Kidney epithelial cell (primary cell): ENCODE measurements around the gene LATS2. TPM values are rescaled to one million over a fixed set of nuclear protein-coding genes. Genes with fewer than 3 reads are reported as not detected.

ENCODE experiments used
- DNase-seq: peaks from one replicate; pipeline ENCODE4 v3.0.0-alpha.2; 2010; ENCODE audit warnings: low read depth
- H3K27me3 ChIP-seq: 2 replicates; pipeline ENCODE4 v1.6.0; 2011; ENCODE audit warnings: low read length; ENCODE audit not compliant: control insufficient read depth, insufficient read depth
- H3K36me3 ChIP-seq: 2 replicates; pipeline ENCODE4 v1.5.1; 2011; ENCODE audit warnings: low read length; ENCODE audit not compliant: control insufficient read depth, insufficient read depth
- H3K4me3 ChIP-seq: 2 replicates; pipeline ENCODE4 v1.5.1; 2011; ENCODE audit warnings: low read depth, mild to moderate bottlenecking, control low read depth, low read length
- total RNA-seq: library from RNA; depleted of rRNA; stranded (reverse); fragments of >200 nt; gene quantifications from 2 replicates; pipeline ENCODE4 v1.2.3, GENCODE V29; 2015
- TF ChIP-seq, protein P1 (sequence below): IDR thresholded peaks from 2 replicates; pipeline ENCODE4 v1.5.1; 2011; ENCODE audit warnings: mild to moderate bottlenecking, moderate library complexity, low read length, control low read depth, inconsistent platforms; ENCODE audit not compliant: insufficient read depth, poor library complexity, severe bottlenecking

Gene LATS2
- total RNA-seq, 1 donor from 2014 or later, result 20.2 TPM

- Histone ChIP-seq H3K36me3 (no peaks in the 10 kb centered on the region), H3K27me3 (no peaks in the 10 kb centered on the region), H3K4me3 (no peak overlapping the region)
- no peak for DNase-seq
- TF ChIP-seq, protein P1, sequence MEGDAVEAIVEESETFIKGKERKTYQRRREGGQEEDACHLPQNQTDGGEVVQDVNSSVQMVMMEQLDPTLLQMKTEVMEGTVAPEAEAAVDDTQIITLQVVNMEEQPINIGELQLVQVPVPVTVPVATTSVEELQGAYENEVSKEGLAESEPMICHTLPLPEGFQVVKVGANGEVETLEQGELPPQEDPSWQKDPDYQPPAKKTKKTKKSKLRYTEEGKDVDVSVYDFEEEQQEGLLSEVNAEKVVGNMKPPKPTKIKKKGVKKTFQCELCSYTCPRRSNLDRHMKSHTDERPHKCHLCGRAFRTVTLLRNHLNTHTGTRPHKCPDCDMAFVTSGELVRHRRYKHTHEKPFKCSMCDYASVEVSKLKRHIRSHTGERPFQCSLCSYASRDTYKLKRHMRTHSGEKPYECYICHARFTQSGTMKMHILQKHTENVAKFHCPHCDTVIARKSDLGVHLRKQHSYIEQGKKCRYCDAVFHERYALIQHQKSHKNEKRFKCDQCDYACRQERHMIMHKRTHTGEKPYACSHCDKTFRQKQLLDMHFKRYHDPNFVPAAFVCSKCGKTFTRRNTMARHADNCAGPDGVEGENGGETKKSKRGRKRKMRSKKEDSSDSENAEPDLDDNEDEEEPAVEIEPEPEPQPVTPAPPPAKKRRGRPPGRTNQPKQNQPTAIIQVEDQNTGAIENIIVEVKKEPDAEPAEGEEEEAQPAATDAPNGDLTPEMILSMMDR, result no peak
These were observed 1.6 kb upstream of the LATS2 start for GRCh38 chr13:21063031-21063430.

DNA sequence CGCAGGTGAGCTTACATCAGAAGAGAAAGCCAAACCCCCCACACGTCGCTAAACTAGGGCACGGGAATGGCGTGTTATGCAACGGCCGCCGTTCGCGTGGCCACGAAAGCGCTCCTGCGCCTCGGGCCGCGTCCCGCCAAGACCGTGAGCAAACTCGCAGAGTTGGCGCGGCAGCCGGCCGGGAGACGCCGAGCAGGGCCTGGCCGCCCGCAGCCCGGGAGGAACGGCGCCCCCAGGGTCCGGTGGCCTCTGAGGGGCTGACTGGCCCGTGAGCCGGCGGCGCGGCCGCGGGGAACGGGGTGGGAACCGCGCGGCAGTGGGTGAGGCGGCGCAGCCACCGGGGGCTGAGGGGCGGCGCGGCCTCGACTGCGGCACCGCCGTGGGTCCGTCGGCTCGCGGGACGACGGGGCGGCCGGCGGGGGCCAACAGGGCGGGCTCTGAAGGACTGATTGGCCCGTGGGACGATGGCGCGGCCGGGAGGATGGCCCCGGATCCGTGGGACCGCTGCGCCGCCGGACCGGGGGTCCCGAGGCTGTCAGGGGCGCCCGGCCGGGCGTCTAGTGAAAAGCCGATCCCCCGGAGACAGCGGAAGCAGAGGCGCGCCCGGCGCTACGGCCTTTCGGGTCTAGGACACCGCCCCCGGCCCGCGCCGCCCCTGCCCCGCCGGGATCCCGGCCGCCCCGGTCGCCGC is 903 bp downstream of the LATS2 start:
- Histone ChIP-seq H3K36me3 (no peaks in the 10 kb centered on the region), H3K27me3 (no peaks in the 10 kb centered on the region), H3K4me3 (peak overlapping the region; percentile 83)
- TF ChIP-seq, protein P1, result no peak
- DNase-seq, result no peak

GRCh38 chr13:21059641-21060337 is 1.6 kb downstream of the LATS2 start:
- no peaks in the 10 kb centered on the region for H3K36me3 ChIP-seq
- H3K27me3 ChIP-seq, result no peaks in the 10 kb centered on the region
- no peak for DNase-seq
- TF ChIP-seq, protein P1, result no peak
- peak overlapping the region; percentile 83 for H3K4me3 ChIP-seq

DNA sequence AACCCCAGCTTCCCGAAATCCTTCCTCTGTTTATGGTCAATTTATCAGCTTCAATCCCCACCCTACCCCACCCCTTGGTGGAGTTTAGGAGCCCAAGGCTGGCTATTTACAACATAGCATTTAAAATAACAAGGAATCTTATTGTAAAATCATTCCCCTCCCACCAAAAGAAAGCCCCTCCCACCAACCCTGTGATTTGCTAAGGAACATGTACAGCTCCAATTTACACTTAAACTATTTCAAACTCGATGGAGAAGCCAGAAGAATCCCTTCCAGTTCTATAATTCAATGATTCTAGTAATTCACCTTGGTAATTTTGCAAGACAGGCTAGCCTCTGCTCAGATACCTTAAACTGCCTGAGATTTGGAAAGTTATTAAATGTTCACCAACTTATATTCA is 3.0 kb downstream of the LATS2 start:
- no peak for DNase-seq
- TF ChIP-seq, protein P1, result no peak
- H3K36me3 ChIP-seq, result no peaks in the 10 kb centered on the region
- H3K4me3 ChIP-seq, result no peak overlapping the region
- no peaks in the 10 kb centered on the region for H3K27me3 ChIP-seq

- DNase-seq, result no peak
- H3K27me3 ChIP-seq, result no peaks in the 10 kb centered on the region
- TF ChIP-seq, protein P1, result no peak
- no peak overlapping the region for H3K4me3 ChIP-seq
- H3K36me3 ChIP-seq, result no peaks in the 10 kb centered on the region
These were observed 5.8 kb downstream of the LATS2 start for GRCh38 chr13:21055511-21056045.
